HG02763 (cell line): ENCODE measurements around the gene CASTOR1.
"Not testable (repeated sequence)": the region's sequence is repeated elsewhere in the genome, so short reads cannot be mapped to it uniquely, and the experiment has no call there.

Experiments used
- ATAC-seq: cut with Tn5 transposase; IDR thresholded peaks from one replicate; pipeline ENCODE4 v1.9.1; 2021; ENCODE audit warnings: mild to moderate bottlenecking, moderate library complexity; ENCODE audit not compliant: unreplicated experiment

The CASTOR1 gene

DNA sequence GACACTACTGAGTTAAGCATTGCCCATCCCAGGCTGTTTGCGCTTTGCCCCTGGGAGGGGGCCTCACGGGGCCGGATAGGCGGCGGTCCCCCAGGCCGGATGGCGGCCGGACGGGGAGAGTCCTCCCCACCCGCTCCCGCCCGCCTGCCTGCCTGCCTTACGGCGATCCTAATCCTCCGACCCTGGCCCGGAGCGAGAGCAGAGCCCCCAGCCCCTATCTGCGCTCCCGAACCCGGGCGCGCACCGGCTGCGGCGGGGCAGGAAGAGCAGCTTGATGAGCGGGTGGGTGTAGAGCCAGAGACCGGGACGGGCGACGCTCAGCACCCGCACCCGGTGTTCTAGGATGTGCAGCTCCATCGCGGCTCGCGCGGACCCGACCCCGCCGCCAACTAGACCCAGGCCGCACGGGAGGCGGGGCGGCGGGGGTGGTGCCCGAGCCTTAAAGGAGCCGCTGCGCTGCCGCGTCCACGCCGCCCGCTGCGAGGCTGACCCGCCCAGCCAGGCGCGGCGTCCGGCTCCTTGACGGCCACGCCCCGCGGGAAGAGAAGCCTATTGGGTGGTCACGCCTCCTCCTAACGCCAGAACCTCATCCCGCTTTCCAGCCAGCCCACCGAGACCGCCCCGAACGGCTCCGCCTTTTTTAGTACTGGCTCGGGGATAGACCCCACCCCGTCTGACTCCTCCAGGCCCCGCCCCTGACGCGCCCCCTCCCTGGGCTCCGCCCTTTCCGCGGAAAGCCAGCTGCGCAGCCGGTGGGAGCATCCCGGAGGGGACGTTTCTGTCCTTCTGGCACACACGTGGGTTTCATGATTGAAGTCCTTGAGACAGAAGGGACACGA lies at the start of gene CASTOR1:
TSS of gene CASTOR1 (minus strand) at position 365 of the 839 bp plus-strand sequence. CDS start at position 357, 8 bp downstream.
- peak; percentile 68 for ATAC-seq

DNA sequence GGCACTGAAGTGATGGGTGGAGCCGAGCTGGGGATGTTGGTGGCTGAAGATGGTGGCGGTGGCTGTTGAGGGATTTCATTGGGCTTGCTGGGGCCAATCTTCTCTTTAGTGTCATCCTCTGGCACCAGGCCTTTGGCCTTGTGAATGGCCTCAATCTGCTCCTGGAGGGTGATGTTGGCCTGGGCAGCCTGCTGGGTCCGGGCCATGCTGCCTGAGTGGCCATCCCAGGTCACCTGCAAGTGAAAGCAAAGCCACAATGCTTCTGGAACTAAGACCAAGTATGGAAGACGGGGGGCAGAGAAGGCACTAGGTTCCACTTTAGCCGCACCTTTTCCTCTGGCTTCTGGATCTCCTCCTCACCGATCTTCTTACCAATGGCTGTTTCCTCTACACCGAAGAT lies 49.5 kb upstream of the CASTOR1 start:
- ATAC-seq = no peak

DNA sequence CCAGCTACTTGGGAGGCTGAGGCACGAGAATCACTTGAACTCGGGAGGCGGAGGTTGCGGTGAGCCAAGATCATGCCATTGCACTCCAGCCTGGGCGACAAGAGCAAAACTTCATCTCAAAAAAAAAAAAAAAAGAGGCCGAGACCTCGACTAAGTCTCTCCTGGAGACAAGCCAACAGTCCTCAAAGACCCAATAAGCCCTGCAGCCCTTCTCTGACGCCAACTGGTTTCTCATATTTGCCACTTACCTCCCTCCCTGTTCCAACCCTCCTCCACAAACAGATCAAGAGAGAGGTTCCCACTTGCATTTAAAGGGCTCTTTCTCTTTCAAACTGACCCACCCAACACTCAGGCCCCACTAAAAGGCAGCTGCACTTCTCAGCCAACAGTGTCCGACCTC lies 49.0 kb upstream of the CASTOR1 start:
- ATAC-seq = not testable (repeated sequence)

DNA sequence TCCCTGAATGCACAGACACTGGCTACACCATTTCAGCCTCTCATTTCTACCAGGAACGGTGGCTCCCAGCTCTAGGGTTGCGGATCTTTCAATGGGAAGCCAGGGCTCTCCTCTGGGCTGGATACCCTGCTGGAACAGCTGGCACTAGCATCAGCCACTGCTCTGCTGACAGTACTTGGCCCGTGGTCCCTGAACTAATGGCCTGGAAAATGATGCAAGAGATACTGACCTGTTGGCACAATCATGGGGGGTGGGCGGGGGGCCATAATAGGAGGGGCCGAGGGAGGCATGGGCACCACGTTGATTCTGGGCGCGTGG lies 48.1 kb upstream of the CASTOR1 start:
- ATAC-seq = no peak

DNA sequence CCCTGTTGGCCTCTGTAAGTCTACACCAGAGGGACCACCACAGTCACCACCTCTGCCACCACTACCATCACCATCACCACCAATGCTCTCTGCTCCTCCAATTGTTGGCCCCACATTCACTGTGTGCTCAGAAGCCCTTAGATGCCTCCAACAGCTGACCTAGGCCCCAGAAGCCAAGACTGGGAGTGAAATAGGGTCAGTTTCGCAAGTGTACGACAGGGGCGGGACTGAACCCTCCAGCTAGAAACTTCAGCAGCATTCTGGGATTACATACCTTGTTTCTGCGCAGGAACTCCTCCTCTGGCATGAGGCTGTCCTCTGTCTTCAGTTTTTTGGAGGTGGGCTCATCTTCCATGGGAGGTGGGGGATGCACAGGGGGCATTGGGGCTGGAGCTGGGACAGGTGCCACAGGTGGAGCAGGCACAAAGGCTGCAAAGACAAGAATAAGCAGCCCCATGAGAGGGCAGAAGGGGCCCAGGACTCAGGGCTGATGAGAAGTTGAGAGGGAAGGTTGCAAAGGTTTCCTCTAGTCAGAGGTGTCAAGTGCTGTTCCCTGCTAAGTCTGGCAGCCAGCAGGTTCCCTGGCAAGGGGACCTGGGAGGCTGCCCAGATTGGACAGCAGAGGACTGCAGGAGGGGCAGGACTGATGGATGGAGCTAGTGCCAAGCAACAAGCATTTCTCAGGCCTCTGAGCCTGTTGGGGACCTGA lies 47.6 kb upstream of the CASTOR1 start:
- ATAC-seq = no peak

DNA sequence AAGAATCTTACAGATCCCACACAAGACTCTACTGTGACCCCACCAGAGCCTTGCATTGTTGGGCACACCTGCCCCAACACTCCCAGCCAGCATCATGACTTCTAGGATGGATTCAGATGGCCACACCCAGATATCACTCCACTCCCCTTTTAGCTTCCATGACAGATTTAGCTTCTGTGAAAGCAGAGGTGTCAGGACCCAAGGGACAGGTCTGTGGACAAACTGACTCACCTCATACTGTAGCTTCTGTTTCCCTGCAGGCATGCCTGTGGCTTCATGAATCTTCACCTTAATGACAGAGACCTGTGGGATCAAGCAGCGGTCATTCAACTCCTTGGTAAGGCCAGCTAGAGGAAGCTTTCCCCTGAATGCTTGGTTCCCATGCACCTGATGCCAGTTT lies 45.9 kb upstream of the CASTOR1 start:
- no peak for ATAC-seq

DNA sequence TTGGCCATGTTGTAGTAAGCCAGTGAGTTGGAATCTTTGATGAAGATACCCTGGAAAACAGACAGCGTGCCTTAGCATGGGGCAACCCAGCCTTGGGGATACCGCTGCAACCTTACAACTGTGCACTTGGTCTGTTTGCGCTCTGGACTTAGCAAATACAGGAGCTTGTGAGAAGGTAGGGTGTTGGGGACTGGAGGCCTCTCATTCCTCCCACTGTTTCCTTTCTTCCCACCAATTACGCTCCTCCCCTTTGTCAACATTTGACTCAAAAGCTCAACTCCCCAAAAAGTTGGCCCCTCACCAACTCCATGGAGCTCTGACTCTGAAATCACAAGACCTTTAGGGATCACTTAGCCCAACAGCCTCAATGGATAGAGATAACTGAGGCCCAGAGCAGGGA lies 45.3 kb upstream of the CASTOR1 start:
- ATAC-seq = no peak

DNA sequence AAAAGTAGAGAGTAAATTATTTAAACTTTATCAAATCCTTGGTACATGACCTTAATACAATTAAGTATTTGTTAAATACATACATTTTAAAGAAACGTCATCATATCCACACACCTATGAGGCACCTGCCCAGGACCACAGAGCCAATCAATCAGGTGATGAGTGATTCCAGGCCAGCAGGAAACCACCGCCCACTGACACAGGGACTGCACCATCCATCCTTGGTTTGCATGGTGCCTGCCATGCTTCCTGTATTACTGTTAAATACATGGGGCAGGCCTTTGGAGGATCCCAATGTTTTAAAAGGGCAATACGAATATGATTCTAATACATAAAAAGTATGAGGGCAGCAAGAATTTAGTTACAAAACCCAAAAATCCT lies 44.4 kb upstream of the CASTOR1 start:
- ATAC-seq = no peak

DNA sequence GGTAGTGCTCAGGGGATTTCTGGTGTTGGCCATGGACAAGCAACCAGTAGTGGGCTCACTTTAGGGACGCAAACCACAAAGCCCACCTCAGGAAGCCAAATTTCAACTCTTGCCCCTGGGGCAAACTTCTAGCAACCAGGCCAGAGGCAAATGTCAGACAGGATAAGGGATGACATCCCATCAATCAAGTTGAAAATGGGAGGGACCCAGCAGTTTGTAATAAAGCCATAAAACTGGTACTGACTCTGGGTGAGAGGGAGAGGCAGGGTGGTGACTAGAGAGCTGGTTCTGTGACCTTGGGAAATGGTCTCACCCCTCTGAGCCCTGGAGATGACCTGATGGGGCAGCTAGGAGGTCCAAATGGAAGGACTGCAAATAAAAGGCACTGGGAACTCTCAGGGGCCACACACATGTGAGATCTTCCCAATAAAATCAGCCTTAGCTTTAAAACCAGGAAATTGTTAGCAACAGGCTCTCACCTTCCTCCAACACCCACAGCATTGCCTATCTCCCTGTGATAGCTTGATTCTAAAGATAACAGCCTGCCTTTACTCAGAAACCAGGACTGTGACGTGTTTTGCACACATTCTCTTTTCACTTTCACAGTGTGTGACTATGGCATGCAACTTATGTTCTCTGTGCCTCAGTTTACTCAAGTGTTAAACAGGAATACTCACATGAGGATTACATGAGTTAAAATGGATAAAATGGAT lies 43.8 kb upstream of the CASTOR1 start:
- ATAC-seq = no peak

DNA sequence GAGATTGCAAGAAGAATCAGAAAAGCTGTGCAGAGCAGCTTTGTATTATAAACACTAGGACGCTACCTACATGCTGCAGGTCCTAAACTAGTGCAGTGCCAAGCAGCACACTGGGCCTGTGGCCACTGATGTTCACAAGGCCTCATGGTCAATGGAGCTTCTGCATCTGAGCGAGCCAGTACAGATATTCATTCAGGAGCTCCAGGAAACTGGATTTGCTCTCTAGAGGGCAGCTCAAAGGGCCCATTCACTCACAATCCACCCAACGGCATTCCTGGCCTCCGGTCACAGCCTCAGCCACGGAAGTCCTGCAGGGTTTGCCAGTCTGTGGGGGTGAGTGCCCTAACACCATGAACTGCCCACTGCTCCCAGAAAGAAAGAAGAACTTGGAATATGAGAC lies 43.2 kb upstream of the CASTOR1 start:
- no peak for ATAC-seq

DNA sequence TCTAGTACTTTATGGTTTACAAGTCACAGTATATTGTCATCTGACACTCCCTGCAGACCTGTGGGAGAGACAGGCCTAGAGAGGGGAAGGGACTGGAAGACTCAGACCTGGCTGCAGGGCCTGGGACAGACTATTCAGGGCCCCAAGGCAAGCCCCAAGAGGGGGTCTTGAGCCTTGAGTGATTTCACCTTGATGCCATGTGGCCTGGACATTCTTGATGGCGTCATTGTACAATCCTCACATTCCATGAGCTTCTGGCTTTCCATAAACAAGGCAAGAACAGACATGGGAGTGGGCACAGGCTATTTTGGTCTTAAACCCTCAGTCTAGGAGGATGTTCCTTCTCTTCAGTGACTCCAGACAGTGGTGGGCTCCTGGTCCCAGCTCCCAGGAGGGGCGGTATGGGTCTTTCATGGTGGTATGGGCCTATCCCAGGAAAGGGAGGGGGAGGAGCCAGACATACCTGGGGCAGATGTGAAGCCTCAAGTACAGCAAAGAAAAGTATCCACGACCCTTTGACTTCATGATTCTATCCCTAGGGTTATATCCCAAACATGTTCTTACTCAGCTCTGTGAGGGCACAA lies 39.3 kb upstream of the CASTOR1 start:
- ATAC-seq = no peak

DNA sequence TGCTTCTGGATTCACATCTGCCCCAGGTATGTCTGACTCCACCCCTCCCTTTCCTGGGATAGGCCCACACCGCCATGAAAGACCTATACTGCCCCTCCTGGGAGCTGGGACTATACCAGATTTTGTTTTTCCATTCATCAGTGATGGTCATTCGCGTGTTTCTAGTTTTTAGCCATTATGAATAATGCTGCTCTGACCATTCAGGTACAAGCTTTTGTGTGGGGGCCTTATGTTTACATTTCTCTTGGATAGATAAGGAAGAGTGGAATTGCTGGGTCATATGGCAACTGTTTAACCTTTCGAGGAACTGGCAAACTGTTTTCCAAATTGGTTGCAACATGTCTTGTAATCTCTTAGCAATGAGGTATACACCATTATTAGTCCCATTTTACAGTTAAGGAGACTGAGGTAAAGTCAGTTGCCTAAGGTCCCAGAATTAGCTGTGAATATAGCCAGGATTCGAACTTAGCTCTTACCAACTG lies 38.6 kb upstream of the CASTOR1 start:
- ATAC-seq = no peak

DNA sequence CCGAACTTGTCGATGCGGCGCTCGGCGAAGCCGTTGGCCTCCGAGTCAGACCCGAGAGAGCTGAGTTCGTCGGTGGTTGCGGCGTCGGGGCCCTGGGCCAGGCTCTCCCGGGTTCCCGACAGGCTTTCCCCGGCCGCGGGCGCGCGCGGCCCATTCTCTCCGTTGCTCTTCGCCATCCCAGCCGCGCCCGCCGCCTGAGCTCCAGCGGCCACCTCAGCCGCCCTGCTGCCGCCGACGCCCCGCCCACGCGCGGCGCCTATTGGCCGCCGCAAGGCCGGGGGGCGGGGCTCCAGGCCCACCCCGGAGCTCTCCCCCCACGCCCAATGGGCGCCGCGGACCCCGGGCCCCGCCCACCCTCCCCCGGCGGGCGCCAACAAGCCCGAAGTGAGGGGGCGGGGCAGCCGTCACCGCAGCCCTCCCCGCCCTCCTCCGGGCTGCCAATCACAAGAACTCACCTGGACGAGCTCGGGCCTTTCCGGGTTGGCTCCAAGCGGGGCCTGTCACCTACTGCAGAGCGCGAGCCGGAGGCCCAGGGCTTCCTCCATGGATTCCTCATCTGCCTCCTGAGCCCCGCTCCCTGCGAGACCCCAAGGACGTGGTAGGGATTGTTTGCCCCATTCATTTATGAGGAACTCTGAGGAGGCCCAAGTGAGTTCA lies 37.5 kb upstream of the CASTOR1 start, which contains the start of gene TBC1D10A:
TSS of gene TBC1D10A (minus strand) at position 236 of the 657 bp plus-strand sequence. CDS start at position 176, 60 bp downstream.
- ATAC-seq = peak; percentile 81

DNA sequence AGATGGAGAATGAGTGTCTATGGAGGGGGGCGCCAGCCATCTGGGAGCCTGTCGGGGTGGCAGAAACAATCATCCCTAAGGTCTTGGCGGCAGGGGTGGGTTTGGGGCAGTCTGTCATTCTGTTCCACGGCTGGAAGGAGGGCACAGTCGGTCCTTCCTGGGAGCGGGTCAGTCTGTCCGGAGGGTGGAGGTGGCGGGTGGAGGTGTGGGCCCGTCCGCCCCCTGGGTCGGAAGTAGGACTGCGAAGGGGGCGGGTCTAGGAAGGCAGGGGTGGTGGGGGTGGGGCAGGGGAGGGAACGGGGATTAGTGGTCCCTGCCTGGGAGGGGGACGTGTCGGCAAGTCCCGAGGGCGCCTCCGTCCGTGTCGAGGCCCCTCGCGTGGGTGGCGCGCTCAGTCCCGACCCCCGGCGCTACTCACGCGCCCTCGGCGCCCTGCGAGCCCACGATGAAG lies 37.0 kb upstream of the CASTOR1 start:
- ATAC-seq = peak; percentile 16

DNA sequence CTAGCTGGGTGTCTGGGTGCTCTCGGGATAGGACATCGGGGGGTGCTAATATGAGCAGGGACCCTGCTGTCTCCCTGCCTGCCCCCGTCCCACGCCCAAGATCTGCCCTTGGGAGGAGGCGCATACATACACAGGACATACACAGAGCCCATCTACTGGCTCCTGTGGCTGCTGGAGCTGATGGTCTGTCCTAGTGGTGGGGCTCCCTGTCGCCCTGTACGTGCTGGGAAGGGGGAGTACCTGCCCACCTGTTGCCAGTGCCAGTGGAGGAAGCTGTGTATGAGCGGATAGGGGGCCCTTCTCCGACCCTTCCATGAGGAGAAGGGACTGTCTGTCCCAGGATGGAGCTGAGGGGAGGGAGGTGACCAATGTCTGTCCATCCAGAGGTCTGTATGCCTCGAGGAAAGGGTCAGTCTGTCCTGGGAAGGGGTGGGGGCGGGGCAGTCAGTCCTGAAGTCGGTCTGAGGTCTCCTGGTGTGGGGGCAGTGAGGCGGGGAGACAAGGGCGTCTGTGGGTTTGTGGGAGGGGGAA lies 36.5 kb upstream of the CASTOR1 start:
- ATAC-seq = no peak

DNA sequence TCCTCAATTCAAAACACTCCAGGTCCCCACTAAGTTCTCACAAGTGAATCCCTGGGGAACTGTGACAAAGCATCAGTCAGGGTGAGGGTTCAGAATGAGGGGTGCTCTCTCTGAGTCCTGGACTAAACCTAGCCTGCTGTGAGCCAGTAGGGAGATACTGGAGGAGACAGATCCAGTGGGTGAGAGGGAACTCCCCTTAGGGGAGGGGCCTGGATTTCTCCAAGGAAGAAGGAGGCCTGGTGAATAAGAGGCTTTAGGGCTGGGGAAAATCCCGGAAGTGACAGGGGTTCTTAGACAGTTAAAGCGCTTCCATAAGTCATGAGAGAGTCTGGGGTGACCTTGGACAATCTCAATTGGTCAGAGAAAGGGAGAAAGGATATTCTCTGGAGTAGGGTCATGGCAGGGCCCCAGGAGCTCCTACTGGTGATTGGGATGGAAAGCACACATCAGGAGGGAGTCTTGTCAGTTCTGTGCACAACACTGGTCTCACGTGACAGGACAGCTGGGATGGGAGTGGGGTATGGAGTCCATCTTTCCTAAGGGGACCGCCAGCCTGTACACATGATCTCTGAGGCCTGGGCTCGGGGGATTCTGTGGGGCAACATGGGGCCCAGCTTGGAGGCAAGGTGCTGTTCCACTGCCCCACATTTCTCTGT lies 35.9 kb upstream of the CASTOR1 start:
- ATAC-seq = no peak

DNA sequence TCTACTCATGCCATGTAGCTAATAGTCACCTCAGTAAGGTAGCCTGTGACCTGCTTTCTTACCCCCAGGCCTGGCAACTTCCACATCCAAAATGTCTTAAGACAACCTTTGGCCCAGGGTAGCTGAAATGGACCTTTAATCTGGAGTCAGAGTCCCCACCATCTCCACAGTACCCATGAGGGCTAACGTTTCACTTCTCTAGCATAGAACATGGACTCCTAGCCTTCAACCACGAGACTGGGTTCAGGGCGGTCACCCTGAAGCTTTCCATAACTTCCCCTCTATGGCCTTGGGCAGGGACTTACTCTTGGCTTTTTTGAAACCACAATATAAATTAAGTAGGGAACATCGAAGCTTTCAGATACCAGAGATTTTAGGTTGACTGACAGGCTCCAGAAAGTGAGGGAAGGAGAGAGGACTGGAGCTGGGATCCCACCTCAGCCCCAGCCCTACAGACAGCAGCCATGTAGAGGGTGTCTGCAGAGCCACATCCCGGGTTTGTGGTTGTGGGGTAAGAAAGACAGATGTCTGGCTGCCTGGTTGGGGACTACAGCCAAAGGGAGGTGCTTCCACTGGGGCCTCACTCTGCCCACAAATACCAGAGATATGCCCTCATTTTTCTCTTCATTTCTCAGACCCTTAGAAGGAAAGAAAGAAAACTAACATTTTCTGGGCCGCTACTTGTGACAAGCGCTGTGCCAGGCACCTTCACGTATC lies 34.9 kb upstream of the CASTOR1 start:
- ATAC-seq = no peak

DNA sequence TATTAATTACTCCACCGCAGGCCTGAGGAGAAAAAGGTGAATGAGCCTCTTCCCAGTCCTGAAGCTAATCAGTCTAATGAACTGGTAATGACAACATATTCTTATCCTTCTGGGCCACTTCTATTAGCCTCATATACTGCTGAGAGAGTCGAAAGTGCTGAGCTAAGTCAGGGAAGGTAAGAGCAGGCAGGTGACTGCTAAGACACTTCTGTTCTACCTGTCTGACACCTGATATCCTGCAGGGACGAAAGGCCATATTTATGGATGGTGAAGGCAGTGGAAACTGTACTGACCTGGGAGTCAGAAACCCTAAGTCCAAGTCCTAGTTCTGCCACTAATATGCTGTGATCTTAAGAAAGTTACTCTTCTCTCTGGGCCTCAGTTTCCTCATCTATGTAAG lies 33.9 kb upstream of the CASTOR1 start:
- ATAC-seq = no peak

DNA sequence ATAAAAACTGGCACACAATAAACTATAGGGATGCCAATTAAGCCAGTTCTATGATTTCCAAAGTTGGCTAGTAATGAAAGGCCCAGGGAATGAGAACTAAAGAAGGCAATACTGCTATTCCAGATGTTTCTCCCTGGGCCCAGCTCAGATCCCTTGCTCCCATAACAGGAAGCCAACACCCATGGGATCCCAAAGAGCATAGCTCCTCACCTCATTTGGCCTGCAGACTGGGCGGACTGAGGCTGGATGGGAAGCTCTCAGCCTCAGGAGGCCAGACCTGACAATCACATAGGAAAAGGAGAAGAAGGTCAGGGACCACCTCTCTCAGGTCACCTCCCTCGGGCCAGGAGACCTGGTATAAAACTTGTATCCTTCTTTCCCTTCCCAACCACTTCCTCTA lies 32.2 kb upstream of the CASTOR1 start:
- no peak for ATAC-seq
